Erythroblast (primary cell): ENCODE results near the gene PCBP3.

Experiments used
- DNase-seq, 2 experiments: peaks; one replicate each; lab custom pipeline; 2025; lab: John Stamatoyannopoulos, UW
- GATA1 ChIP-seq: IDR thresholded peaks from 2 replicates; pipeline ENCODE4 v1.6.1; 2011; ENCODE audit warnings: low read depth, mild to moderate bottlenecking, control low read depth, low read length, moderate library complexity
- POLR2A ChIP-seq: IDR thresholded peaks from 2 replicates; pipeline ENCODE4 v1.6.1; 2011; ENCODE audit warnings: mild to moderate bottlenecking, low read length

Gene PCBP3

GRCh38 chr21:45987121-45987711, 343.7 kb downstream of the PCBP3 start:
- DNase-seq, result no peak
- TF ChIP-seq POLR2A (no peak), GATA1 (no peak)

GRCh38 chr21:45988366-45989347, 345.1 kb downstream of the PCBP3 start:
- TF ChIP-seq POLR2A, result no peak
- no peak for TF ChIP-seq GATA1
- DNase-seq, result no peak

- TF ChIP-seq GATA1, result no peak
- no peak for TF ChIP-seq POLR2A
- DNase-seq, result no peak
Observed at GRCh38 chr21:45989355-45990048, 346.0 kb downstream of the PCBP3 start.

GRCh38 chr21:45990049-45990711, 346.7 kb downstream of the PCBP3 start:
- TF ChIP-seq POLR2A (no peak), GATA1 (no peak)
- no peak for DNase-seq

- no peak for DNase-seq
Observed at GRCh38 chr21:45990741-45991605, 347.4 kb downstream of the PCBP3 start.

DNA sequence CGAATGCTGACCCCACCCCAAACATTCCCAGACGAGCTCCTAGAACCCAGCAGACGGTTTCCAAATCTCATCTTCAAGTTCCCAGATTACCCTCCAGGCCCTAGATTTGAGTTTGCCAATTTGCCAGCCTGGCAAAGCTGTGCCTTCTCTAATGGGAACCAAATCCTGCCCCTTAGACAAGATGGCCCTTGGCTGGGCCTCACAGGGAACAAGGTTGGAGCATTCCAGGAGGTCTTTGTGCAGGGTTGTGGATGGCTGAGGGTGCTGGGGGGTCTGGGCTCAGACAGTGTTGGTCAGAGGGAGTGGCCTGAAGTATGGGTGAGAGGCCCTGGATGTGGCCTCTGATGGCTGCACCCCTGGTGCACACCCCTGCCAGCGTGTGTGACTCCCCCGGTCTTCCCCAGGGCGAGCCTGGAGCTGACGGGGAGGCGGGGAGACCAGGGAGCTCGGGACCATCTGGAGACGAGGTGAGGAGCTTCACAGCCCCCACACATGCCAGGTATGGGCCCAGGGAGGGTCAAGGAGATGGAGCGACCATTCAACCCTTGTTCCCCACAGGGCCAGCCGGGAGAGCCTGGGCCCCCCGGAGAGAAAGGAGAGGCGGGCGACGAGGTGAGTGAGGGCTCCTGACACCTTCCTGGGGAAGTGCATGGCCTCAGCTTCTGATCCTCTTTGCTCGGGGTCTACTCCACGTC, 348.2 kb downstream of the PCBP3 start:
- no peak for DNase-seq
- no peak for TF ChIP-seq POLR2A
- TF ChIP-seq GATA1, result no peak

More at GRCh38 chr21:45990741-45991605, 347.4 kb downstream of the PCBP3 start:
- TF ChIP-seq POLR2A (no peak), GATA1 (no peak)
